DOHH2 (cell line): ENCODE results near the gene CAMK2D.
A peak's percentile ranks its signal among the peaks of the same experiment; 100 is the strongest.
"Not testable (repeated sequence)": the region's sequence is repeated elsewhere in the genome, so short reads cannot be mapped to it uniquely, and the experiment has no call there.

ENCODE experiments used
- H3F3A ChIP-seq: fragments of 200-600 bp; sonication (generic), shearing (Covaris generic); 2 replicates; pipeline ENCODE4 v1.6.0; 2016; ENCODE audit warnings: antibody characterized with exemption, mild to moderate bottlenecking; ENCODE audit not compliant: control insufficient read depth, insufficient read depth
- H3K27ac ChIP-seq: fragments of 200-600 bp; sonication (generic); 2 replicates; pipeline ENCODE4 v1.5.1; 2014; ENCODE audit warnings: low read depth, mild to moderate bottlenecking, low read length, moderate library complexity
- H3K27me3 ChIP-seq: fragments of 200-600 bp; sonication (generic); 2 replicates; pipeline ENCODE4 v1.6.1; 2014; ENCODE audit warnings: mild to moderate bottlenecking, low read length, mixed read lengths; ENCODE audit not compliant: control insufficient read depth
- H3K36me3 ChIP-seq: fragments of 200-600 bp; sonication (generic); 2 replicates; pipeline ENCODE4 v1.6.1; 2014; ENCODE audit warnings: mild to moderate bottlenecking, low read length, moderate library complexity, mixed read lengths; ENCODE audit not compliant: control insufficient read depth
- H3K4me1 ChIP-seq: fragments of 200-600 bp; sonication (generic); 2 replicates; pipeline ENCODE4 v1.6.1; 2014; ENCODE audit warnings: mild to moderate bottlenecking, low read length, mixed read lengths; ENCODE audit not compliant: control insufficient read depth
- H3K4me2 ChIP-seq: fragments of 200-600 bp; sonication (generic); 2 replicates; pipeline ENCODE4 v1.6.0; 2014; ENCODE audit warnings: mild to moderate bottlenecking, low read length, moderate library complexity
- H3K4me3 ChIP-seq: fragments of 200-600 bp; sonication (generic); 2 replicates; pipeline ENCODE4 v1.5.1; 2014; ENCODE audit warnings: mild to moderate bottlenecking, low read length, mixed read lengths
- H3K79me2 ChIP-seq: fragments of 200-600 bp; sonication (generic); 2 replicates; pipeline ENCODE4 v1.6.1; 2014; ENCODE audit warnings: mild to moderate bottlenecking, low read length, mixed read lengths; ENCODE audit not compliant: control insufficient read depth
- H3K9me2 ChIP-seq: fragments of 200-600 bp; sonication (generic); replicated peaks from 2 replicates; pipeline ENCODE4 v1.6.1; 2014; ENCODE audit warnings: mild to moderate bottlenecking, low read length, mixed read lengths; ENCODE audit not compliant: control insufficient read depth
- H3K9me3 ChIP-seq: fragments of 200-600 bp; sonication (generic); 2 replicates; pipeline ENCODE4 v1.6.1; 2014; ENCODE audit warnings: antibody characterized with exemption, low read length, mixed read lengths; ENCODE audit not compliant: control insufficient read depth, insufficient read depth
- H4K20me1 ChIP-seq: fragments of 200-600 bp; sonication (generic); 2 replicates; pipeline ENCODE4 v1.6.0; 2014; ENCODE audit warnings: low read depth, mild to moderate bottlenecking, antibody characterized with exemption, low read length, moderate library complexity; ENCODE audit not compliant: control insufficient read depth, insufficient read depth
- CTCF ChIP-seq: fragments of 200-600 bp; sonication (generic); IDR thresholded peaks from one replicate; pipeline ENCODE4 v1.5.1; 2014; ENCODE audit warnings: antibody characterized with exemption, mild to moderate bottlenecking, low read depth, low read length; ENCODE audit not compliant: poor library complexity, severe bottlenecking
- EZH2phosphoT487 ChIP-seq: fragments of 200-600 bp; sonication (generic); IDR thresholded peaks from 2 replicates; pipeline ENCODE4 v1.6.1; 2017; ENCODE audit warnings: borderline replicate concordance, mild to moderate bottlenecking, antibody characterized with exemption, low read length, moderate library complexity, mixed read lengths

The CAMK2D gene

GRCh38 chr4:113764720-113765264, 3.3 kb upstream of the CAMK2D start:
- Histone ChIP-seq H3K4me3 (no peak overlapping the region), H4K20me1 (no peaks in the 10 kb centered on the region), H3K27ac (no peak overlapping the region), H3K9me3 (no peaks in the 10 kb centered on the region), H3K27me3 (no peaks in the 10 kb centered on the region), H3K36me3 (peaks cover 14% of the 10 kb centered on the region), H3K4me2 (no peak overlapping the region), H3K4me1 (peaks cover 7% of the 10 kb centered on the region), H3F3A (peaks cover 6% of the 10 kb centered on the region; the same call in 1 of the 2 replicates), H3K79me2 (peaks cover 20% of the 10 kb centered on the region), H3K9me2 (no peaks in the 10 kb centered on the region)
- no peak for TF ChIP-seq CTCF
- no peak for TF ChIP-seq EZH2phosphoT487

GRCh38 chr4:113763923-113764322, 2.4 kb upstream of the CAMK2D start:
- not testable (repeated sequence) for H3F3A ChIP-seq, H3K9me2 ChIP-seq, H3K9me3 ChIP-seq, H4K20me1 ChIP-seq, H3K4me2 ChIP-seq, H3K4me1 ChIP-seq, H3K27me3 ChIP-seq, H3K4me3 ChIP-seq, H3K27ac ChIP-seq
- Histone ChIP-seq H3K79me2 (peaks cover 29% of the 10 kb centered on the region), H3K36me3 (peaks cover 21% of the 10 kb centered on the region)

- H3K4me2 ChIP-seq: peak overlapping the region; percentile 90
- peak overlapping the region; percentile 94 for H3K4me3 ChIP-seq
- H3F3A ChIP-seq: peaks cover 6% of the 10 kb centered on the region; the same call in 1 of the 2 replicates
- H3K36me3 ChIP-seq: peaks cover 31% of the 10 kb centered on the region
- H3K27me3 ChIP-seq: no peaks in the 10 kb centered on the region
- peak overlapping the region; percentile 98 for H3K27ac ChIP-seq
- no peaks in the 10 kb centered on the region for H3K9me3 ChIP-seq
- peaks cover 16% of the 10 kb centered on the region for H3K4me1 ChIP-seq
- H3K9me2 ChIP-seq: no peaks in the 10 kb centered on the region
- TF ChIP-seq EZH2phosphoT487: no peak
- TF ChIP-seq CTCF: no peak
- H4K20me1 ChIP-seq: peaks cover 5% of the 10 kb centered on the region; the same call in 1 of the 2 replicates
- H3K79me2 ChIP-seq: peaks cover 38% of the 10 kb centered on the region
Measured at GRCh38 chr4:113763029-113763285, 1.4 kb upstream of the CAMK2D start.

GRCh38 chr4:113762186-113763028, 869 bp upstream of the CAMK2D start:
- peaks cover 22% of the 10 kb centered on the region for H3K4me1 ChIP-seq
- H4K20me1 ChIP-seq: peaks cover 10% of the 10 kb centered on the region; the same call in 1 of the 2 replicates
- H3K4me2 ChIP-seq: peak overlapping the region; percentile 90
- no peaks in the 10 kb centered on the region for H3K27me3 ChIP-seq
- H3F3A ChIP-seq: peaks cover 6% of the 10 kb centered on the region; the same call in 1 of the 2 replicates
- H3K9me3 ChIP-seq: no peaks in the 10 kb centered on the region
- peak overlapping the region; percentile 98 for H3K27ac ChIP-seq
- peak overlapping the region; percentile 94 for H3K4me3 ChIP-seq
- peaks cover 36% of the 10 kb centered on the region for H3K36me3 ChIP-seq
- H3K79me2 ChIP-seq: peaks cover 44% of the 10 kb centered on the region
- no peaks in the 10 kb centered on the region for H3K9me2 ChIP-seq
- TF ChIP-seq EZH2phosphoT487: no peak
- no peak for TF ChIP-seq CTCF
